Amniotic stem cell (primary cell): Measurements from ENCODE around the gene POU3F2.

Source experiments
- DNase-seq: peaks from one replicate; lab custom pipeline; 2025; lab: John Stamatoyannopoulos, UW

POU3F2 gene

DNA sequence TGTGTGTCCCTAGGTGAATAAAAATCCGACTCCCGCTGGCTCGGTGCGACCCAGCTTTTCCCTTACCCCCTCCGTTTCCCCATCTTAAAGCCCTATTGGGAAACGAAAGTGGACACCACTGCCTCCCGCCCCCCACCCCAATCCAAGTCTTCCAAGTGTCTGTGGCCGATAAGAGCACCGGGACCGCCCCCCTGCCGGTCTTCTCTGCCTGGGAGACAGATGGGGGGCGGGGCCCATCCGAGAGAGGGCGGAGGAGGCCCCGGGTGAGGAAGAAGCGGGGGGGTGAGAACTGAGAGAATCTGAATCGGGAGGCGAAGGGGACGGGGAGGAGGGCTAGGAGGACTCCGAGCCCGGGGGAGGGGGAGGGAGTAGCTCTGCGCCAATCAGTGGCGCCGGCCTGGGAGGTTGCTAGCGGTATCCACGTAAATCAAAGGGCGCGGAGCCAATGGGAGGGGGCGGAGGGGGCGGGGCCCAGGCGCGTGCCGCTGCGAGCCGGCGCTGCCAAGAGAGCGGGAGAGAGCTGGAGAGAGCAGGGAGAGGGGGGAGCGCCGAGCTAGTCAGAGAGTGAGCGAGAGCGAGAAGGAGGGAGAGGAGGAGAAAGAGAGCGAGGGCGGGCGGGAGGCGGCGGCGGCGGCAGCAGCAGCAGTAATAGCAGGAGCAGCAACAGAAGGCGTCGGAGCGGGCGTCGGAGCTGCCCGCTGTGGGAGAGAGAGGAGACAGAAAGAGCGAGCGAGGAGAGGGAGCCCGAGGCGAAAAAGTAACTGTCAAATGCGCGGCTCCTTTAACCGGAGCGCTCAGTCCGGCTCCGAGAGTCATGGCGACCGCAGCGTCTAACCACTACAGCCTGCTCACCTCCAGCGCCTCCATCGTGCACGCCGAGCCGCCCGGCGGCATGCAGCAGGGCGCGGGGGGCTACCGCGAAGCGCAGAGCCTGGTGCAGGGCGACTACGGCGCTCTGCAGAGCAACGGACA, at the start of gene POU3F2:
Gene POU3F2, plus strand, starts transcription at position 515 of the 972 bp plus-strand sequence. Its CDS starts 300 bp downstream, at position 815.
- DNase-seq, result peak; percentile 37

DNA sequence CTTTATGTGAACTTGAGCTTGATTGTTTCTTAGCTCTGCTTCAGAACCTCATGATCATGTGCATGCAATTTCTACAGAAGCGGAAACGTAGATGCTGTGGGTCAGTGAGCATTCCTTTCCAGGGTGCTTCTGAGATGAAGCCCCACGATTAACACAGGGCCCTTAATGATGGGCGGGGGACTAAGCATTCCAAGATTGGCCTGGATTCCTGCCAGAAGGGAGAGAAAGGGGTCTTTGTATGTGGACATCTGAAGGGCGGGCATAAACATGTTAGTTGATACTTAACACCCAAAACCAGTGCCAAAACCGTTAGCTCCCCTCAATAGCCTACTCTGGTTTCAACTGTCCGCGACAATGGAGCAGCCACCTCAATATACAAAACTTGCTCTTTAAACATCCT, 46.9 kb upstream of the POU3F2 start:
- no peak for DNase-seq

DNA sequence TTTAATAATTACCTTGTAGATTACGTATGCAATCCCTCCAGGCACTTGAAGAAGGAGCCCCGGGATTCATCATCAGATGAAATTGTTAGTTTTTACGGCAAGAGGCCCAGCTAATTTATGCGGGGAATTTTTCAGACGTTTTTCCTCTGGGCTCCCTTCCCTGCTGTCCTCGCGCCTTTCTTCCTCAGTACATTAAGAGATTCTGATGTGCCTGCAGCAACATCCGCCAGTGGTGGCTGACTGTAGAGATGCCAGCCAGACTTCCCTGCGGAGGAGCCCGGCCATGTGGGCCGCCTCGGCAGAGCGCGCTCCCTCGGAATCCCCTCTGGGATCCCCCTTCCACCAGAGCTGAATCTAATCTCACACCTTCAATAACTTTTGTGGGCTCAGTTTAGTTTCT, 46.4 kb upstream of the POU3F2 start:
- no peak for DNase-seq

DNA sequence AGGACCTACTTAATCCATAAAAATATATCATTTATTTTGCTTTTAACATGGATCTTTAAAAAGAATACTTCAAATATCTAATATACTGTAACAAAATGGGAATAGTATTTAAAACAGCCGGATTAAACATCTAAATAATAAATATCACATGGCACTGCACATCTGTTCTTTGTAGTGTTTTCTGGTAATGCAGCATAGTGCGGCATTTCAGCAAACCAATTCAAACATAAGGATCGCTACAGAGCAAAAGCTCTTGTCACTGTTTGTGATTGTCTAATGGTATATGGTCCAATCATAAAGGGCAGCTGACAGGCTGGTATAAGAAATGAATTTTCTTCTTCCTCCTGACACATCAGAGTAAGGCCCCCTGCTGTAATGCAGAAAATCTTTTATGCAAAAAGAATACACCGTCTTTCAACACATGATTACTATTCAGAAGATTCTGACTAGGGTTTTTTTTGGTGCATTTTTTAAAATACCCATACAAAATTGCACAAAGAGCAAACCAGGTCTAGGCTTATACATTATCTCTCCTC, 40.0 kb upstream of the POU3F2 start:
- no peak for DNase-seq

DNA sequence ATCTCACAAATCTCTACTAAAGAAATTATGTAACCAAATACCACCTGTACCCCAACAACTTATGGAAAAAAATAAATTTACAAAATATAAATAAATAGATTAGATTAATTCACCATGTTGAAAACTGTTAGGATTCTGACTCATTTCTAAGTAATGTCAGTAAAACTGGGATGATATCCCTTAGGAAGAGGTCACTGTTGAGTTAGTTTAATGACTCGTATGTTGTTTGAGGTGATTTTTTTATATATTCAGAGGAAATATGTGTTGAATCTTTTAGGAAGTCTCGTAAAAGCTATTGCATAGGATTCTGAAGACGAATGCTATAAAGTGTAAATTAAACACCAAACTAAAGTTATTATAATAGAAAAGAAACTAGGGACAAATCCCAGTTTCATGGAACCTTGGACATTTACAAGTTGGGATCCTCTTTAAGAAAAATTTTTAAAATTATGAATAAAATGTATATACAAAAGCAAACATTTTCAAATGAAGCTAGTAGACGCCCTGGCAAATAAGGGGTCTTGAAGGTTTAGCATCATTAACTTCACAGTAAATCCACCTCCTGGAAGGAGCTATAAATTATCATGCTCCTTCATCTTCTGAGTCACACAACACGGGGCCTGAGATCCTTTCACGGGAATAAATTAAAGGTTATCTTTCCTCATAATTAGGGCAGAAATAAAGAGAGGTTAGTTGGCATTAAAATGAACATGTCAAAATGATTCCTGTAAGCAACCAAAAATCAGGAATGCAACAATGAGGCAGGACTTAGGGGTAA, 37.0 kb upstream of the POU3F2 start:
- no peak for DNase-seq

DNA sequence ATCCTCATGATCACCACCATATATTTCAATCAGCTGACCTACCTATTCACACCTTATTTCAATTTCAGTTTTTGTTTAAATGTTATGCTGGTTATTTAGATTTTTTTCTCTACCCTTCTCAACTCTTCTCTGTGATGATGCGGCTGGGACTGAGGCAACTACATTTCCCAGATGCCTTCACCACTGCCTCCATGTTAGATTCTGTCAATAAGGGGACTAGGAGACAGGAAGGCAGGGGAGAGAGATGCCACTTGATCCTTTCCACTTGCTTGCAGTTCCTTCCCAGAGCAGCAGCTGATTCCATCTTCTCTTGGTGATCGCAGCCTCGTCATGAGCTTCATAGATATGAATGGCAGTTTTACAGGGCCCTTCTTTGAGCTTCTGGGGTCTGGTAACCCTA, 33.5 kb upstream of the POU3F2 start:
- DNase-seq, result no peak

DNA sequence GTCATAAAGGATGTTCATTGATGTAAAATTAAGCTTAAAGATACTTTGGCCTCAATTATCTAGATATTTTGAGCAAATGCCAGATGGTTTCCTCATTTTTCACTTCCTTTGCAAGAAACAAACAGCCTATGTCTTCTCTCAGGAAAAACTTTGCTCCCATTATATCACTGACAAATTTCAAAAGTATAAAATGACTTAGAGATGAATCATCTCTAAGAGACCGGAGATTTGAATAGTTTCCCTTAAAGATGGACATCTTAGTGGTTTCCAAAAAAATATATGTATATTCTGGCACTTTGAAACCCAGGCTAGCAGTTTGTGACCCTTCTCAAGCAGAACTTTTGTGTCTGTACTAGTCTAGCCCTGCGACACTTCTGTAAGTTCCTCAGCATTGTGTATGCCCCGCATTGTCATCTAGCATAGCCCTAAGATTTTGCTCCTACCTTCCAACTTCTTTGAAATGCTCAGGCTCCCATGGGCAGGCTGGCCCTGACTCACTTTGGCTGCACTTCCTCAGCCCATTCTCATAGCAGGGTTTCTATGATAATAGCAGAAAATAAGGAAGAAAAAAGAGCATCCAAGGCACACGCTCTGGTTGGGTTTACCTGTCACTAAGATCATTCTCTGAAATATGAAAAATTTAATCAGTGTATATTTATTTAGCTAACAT, 25.7 kb upstream of the POU3F2 start:
- no peak for DNase-seq

DNA sequence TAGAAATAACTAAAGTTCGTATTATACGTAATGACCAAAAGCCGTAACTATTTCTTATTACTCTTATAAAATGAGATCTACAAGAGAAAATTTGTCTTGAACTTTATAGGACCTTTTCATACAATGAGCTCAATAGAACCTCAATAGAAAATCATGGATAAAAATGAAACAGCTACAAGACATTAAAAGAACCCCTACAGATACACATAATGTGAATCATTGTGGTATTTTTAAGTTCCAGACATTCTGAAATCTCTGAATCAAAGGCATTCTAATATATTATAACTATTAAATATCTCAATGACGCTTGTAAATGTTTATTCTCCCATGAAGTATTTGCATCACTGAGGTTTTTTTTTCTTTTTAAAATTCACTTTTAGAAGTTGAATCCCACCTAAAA, 22.2 kb upstream of the POU3F2 start:
- no peak for DNase-seq

DNA sequence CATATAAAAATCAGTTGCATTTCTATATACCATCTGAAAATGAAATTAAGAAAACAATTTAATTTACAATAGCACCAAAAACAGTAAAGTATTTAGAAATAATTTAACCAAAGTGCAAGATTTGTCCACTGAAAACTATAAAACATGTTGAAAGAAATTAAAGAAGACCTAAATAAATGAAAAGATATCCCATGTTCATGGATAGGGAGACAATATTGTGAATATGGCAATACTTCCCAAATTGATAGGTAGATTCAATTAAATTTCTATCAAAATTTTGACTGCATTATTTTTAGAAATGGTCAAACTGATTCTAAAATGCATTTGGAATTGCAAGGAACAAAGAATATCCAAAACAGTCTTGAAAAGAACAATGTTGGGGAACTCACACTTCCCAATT, 17.6 kb upstream of the POU3F2 start:
- no peak for DNase-seq

DNA sequence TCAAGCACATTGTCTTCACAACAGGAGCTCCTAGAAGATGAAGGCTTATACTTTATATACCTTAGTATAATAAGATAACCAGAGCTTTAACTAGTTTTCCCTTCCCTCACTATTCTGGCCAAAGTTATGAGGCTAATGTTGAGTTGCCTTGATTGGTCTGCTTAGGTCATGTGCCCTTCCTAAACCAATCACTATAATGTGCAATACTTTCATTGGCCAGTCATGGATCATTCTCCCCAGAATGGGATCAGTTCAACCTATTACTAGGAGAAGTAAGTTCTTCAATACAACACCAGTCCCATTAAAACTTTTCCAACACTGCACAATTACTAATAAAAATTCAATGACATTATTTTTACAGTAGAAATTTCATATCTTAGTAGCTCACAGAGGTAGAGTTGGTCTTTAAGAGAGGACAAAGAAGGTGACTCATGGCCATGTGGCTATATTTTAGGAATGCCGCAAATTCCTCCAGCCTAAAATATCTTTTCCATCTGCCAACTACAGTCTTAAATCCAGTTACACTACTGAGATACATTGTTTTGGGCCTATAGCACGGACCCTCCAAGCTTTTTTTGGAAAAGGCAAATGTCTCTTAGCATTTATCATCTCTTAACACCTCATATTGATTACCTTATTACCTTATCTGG, 12.5 kb upstream of the POU3F2 start:
- DNase-seq, result no peak

DNA sequence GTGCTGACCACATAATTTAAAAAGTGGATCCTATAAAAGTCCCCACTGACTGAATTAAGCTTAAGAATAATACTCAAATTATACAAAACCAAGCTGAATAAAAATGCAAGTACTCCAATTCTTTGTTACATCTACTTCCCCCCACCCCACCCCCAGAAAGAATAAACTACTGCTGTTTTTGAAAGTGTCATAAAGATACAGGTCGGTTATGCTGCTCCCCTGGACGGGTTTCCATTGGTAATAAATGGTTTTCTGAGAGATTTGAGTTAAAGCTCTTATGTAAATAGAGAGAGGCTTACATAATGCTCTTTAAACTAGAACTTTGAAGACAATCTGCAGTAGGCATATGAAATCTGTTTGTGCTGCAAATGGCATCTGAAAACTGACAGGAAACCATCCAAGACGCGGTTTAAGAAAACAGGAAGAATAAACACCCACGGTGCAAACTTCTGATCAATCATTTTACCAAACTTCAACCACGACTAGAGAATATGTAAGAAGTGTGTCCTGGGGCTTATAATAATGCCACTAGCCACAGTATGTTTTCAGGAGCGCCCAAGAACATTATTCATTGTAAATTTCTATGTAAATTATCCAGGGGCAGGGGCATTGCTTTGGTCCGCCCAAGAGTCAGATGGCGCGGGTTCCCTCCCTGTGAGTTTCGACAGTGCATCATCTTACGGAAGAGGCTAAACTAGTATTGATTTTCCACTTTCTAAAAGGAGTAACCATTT, 10.8 kb upstream of the POU3F2 start:
- DNase-seq, result no peak

DNA sequence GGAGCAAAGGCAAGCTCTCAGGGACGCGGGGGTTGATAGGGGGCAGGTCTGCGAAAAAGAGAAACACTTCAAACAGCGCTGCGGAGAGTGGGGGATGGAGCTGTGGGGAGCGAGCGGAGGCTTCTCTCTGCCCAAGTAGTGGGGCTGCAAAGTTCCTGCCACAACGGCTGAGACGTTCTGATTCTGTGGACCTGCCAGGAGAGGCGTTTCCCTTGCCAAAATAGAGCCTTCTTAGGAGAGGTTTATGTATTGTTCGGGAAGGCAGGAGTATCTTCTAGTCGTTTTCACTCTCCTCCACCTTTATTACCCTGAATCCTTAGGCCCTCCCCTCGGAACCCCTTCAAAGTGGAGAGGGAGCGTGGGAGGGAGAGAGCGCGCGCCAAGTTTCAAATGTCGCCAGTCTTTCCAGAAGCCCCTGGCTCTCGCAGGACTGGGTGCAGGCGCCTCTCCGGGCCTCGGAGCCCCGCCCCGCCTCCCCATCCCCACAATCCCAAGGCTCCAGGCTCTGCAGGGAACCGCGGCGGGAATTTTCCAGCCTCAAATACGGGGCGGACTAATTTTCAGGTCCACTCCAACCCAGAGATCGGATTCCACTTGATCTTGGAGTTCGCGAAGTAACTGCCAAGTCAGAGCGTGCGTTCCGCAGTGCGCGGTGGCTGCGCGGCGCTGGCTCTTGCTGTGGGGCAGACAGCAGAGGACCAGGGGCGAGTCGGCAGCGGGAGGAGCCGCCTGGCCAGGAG, 10.0 kb upstream of the POU3F2 start:
- DNase-seq, result no peak

DNA sequence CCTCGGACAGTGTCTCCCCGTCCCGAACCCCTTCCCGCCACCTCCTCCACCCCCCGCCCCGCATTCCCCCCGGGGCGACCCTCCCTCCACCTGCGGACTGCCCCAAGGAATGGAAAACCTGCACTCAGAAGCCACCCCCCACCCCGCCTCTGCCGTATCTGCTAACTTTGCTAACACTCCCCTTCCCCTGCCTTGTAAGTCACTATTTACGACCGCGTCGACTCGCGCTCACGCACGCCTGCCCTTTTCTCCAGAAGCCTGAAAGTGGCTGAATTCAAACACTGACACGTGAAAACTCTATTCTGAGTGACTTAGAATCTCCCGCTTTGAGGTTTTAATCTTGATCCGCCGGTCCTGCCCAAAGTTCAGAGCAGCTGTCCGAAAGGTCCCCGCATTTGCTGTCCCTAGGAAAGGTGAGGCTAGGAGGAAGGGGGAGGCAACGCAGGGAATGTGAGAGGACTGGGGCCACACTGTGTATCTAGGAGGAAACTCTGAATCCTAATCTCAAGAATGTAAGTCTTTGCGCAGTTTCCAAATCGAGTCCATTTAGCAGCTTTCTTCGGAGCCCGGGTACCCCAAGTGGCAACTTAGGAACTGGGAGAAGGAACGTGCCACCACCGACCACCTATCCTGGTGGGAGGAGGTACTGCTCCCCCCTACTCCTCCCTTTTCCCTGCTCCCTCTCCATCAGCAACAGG, 9.3 kb upstream of the POU3F2 start:
- no peak for DNase-seq

DNA sequence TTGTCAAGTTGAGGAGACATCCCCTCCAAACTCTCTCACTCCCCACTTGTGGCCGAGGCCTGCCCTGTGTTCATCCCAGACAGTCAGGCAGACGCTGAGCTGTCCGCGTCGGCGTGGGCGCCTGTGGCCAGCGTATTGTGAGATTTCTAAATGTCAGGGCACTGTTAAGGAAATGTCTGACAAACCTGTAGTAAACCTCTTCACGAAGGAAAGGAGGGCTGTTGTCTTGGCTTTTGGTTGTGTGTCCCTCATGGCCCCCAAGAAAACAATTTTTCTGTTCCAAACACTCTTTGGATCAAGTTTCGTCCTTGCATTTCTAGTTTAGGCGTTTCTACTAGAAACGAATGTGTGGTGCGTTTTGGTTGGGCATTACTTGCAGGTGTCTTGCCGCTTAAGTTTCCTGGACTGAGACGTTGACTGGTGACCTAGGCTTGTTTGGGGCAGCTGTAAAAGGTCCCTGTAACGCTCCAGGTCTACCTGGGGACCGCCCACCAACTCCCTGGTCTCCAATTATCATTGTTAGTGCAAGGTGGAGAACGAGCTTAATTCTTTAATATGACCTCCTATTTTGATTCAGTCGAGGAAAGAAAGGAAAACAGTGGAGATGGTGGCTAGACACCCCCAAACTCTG, 8.7 kb upstream of the POU3F2 start:
- DNase-seq, result no peak

DNA sequence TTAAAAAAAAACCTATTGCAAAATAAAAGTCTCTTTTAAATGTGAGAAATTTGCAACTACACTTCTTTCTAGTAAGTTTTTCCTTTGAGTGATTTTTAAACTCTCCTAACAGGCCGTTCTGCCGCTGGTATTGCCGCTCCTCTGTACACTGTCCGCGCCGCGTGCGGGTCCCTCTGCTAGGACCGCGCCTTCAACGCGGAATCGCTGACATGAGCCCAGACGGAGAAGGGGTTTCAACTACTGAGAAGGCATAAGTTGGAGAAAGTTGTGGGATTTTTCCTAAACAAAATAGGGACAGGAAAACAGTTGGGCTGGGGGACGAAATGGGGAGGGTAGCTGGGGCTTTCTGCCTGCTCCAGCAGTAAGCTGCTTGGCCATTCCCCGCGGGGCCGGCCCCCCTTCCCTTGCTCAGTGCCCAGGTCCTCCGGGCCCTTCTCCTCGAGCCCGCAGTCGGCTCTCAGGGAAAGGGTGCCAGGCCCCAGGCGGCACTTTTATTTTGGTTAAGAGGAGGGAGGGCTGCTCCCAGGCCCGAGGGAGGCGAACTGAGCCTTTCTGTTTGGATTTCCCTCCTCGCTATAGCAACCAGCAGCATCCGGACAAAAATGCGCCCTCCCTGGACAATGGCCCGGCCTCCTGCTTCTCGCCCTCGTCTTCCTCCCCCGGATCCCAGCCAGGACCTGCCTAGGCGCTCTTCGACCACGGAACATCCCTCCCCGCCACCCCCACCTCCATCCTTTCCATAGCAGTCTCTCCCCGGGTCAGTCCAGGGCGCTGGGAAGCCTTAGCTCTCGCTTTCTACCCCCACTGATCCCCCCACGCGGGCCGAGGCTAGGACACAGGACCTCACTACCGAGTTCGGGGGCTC, 6.8 kb upstream of the POU3F2 start:
- DNase-seq, result no peak

DNA sequence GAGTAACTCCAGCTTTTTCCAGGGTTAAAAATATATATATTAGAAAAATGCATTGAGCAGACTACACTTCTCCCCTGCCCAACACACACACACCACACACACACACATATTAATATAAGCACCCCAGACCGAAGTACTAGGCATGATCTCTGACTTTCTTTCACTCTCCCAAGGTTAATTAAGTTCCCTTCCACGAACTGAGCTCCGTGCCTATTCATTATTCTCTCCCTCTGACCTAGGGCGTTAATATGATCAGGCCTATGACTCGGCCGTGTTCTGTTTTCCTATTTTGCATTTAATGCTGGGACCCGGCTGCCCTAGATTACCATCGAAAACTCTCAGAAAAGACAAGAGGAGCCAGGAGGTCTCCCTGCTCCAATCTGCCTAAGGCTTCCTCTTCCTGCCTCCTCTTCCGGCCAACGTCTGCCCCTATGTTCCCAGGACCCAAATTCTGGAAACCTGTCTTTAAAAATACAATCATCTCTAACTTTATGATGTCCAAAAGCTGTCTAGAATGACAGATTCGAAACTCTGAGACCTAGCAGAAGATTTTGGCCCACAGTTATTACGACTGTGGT, 6.1 kb upstream of the POU3F2 start:
- no peak for DNase-seq

DNA sequence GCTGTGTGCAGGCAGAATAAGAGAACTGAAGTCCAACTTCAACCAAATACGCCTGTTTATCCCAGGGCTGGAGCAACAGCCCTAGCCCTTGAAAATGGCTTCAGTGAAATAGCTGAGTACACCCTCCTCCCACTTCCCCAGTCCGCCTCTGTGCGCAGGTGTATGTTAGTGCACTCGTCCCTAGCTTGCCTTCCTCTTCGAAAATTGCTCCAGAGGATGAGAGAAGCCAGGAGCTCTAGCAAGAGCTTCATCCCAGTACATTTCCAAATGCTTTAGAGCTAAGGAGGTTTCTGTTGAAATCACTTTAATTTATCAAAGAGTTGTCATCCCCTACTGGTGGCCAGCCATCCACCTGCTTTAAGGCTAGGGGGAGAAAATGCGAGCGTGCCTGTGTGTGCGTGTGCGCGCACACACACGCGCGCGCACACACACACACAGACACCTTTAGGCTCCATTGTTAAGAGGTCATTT, 5.4 kb upstream of the POU3F2 start:
- no peak for DNase-seq

DNA sequence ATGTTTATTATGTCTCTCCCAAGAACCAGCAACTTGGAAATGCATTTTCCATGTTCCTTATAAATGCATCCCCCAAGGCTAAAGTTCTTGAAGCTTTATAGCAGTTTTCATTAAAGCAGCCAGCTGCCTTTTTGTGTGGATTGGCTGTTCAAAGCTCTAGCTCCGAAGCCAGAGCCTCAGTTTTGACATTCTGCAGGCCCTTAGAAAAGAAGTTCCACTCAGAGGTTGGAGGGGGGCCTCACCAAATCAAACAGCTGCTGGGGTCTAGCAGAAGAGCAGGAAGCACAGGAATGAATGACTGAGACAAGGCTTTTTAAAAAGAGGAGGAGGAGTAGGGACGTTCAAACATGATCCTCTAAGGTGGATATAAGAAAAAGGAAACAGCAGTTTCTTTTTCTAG, 4.2 kb upstream of the POU3F2 start:
- DNase-seq, result no peak
